ENCODE measurements around the gene GPD1L.

DNA sequence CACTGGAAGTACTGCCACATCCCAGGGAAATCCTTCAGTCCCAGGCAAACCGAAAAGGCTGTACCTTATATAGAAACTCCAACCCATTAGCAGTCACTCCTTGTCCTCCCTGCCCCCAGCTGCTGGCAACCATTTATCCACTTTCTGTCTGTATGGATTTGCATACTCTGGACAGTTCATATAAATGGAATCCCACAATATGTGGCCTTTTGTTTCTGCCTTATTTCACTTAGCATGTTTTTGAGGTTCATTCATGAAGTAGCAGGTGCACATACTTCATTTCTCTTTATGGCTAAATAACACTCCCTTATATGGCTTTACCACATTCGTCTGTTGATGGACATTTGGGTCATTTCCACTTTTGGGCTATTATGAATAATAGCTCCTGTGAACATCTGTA, 80.5 kb downstream of the GPD1L start:
- no peak for TF ChIP-seq ZC3H10 (CRISPR knock-in tag; IDR thresholded peaks at IDR 0.05)
- no peak for TF ChIP-seq POU6F1 (CRISPR knock-in tag; IDR thresholded peaks at IDR 0.05; ENCODE audit: borderline replicate concordance, low read depth)
- no peak for TF ChIP-seq TCF4 (CRISPR knock-in tag; IDR thresholded peaks at IDR 0.05; ENCODE audit: borderline replicate concordance)
- TF ChIP-seq RARB (CRISPR knock-in tag; IDR thresholded peaks at IDR 0.05), result no peak
- no peak for TF ChIP-seq PATZ1 (CRISPR knock-in tag; IDR thresholded peaks at IDR 0.05; ENCODE audit: borderline replicate concordance)
- no peak for TF ChIP-seq ZNF565 (CRISPR knock-in tag; conservative IDR thresholded peaks at IDR 0.05; ENCODE audit: low read depth)
- TF ChIP-seq CSRNP3 (CRISPR knock-in tag; IDR thresholded peaks at IDR 0.05), result no peak
- no peak for TF ChIP-seq ZFP3 (CRISPR knock-in tag; IDR thresholded peaks at IDR 0.05)

All from SK-N-SH treated with all-trans-retinoic acid at 6 μM for 48 hours (cell line).